Measurements from ENCODE around the gene HAGH. TPM values are rescaled to one million over a fixed set of nuclear protein-coding genes. Genes with fewer than 3 reads are reported as not detected.

The HAGH gene
- total and polyA plus RNA-seq, 9 of the 15 experiments (the other 6 are each of a cell fraction or from before 2014, with no cell fraction given) = 0.46 to 35.1 (median 16.8) TPM

DNA sequence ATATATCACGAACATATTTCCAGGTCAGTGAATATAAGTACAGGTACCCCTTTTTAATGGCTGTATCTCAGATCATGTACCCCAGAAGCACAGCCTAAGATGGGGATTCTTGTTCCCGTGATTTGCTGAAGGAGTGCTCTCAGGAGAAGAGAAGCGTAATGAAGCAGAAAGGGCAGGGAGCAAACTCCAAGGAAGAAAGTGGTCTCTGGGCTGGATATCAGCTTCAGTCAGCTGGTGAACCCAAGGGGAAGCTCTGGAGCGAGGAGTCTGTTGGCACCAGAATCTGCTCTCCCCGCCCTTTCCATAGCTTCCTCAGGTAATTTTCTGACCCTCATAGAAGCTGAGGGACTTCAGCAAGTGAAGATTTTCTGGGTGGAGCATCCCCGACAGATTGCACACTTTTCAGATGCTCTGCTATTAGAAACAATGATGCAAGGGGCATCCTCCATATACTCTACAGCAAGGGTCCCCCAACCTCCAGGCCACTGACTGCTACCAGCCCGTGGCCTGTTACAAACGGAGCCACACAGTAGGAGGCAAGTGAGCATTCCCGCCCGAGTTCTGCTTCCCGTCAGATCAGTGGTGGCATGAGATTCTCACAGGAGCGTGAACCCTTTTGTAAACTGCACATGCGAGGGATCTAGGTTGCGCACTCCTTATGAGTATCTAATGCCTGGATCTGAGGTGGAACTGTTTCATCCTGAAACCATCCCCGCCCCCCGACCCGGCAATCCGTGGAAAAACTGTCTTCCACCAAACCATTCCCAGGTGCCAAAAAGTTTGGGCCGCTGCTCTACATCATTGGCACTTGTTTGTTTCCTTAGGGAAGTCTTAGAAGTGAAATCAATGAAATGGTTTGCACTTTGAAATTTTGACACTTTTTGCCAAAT, 4.8 kb upstream of the HAGH start:
- in situ Hi-C loops (cut with MboI) = no loop called here
- Histone ChIP-seq H3K36me3 (ENCODE audit: control insufficient read depth, insufficient read depth, low read length) (peaks cover 16% of the 10 kb centered on the region; the same call in 2 of the 3 replicates), H3K79me2 (ENCODE audit: control insufficient read depth, insufficient read depth, low read length) (peaks cover 17% of the 10 kb centered on the region), H3K9ac (ENCODE audit: insufficient read depth in 1 of 2, low read depth in 2 of 2, low read length in 2 of 2) (no peak overlapping the region), H3K4me3 (no peak overlapping the region), H3K4me1 (replicated peaks in 1 of 2; ENCODE audit: control insufficient read depth in 2 of 2, insufficient read depth in 2 of 2, low read length in 2 of 2) (peaks cover 29 to 33% of the 10 kb centered on the region in 2 experiments), H3K4me2 (ENCODE audit: insufficient read depth, low read length) (no peak overlapping the region), H3K27me3 (ENCODE audit: control insufficient read depth in 2 of 2, insufficient read depth in 2 of 2, low read length in 2 of 2) (no peaks in the 10 kb centered on the region), H2AFZ (ENCODE audit: low read depth, low read length) (no peak overlapping the region), H3K9me3 (replicated peaks; ENCODE audit: control insufficient read depth, insufficient read depth, low read depth, low read length) (no peaks in the 10 kb centered on the region), H4K20me1 (replicated peaks; ENCODE audit: control insufficient read depth, insufficient read depth, low read length) (peaks cover 9% of the 10 kb centered on the region), H3K27ac (ENCODE audit: extremely low read depth, low read depth, low read length) (no peak overlapping the region), H3K9me1 (ENCODE audit: control insufficient read depth, insufficient read depth, low read length) (no peaks in the 10 kb centered on the region)
- WGBS (ENCODE audit: insufficient coverage, low coverage, missing lambda C conversion rate) = 90% methylated on average over 19 of the region's 19 CpGs
- TF ChIP-seq PRPF4 (IDR thresholded peaks at IDR 0.05; ENCODE audit: insufficient read depth, low read depth, low read length, poor library complexity, severe bottlenecking) = no peak
- TF ChIP-seq KDM2B (CRISPR knock-in tag; IDR thresholded peaks at IDR 0.05) = no peak
- no peak for TF ChIP-seq ESRRA (IDR thresholded peaks at IDR 0.05; ENCODE audit: borderline replicate concordance, low read depth)
- TF ChIP-seq THRAP3 (IDR thresholded peaks at IDR 0.05; ENCODE audit: borderline replicate concordance) = no peak
- TF ChIP-seq HDGF (IDR thresholded peaks at IDR 0.05) = no peak
- TF ChIP-seq RBM25 (IDR thresholded peaks at IDR 0.05; ENCODE audit: low read depth, low read length, severe bottlenecking) = no peak
- TF ChIP-seq SREBF1 (IDR thresholded peaks at IDR 0.05; ENCODE audit: borderline replicate concordance, low read depth, low read length) = no peak
- no peak for TF ChIP-seq ZC3H4 (CRISPR knock-in tag; IDR thresholded peaks at IDR 0.05; ENCODE audit: borderline replicate concordance)
- TF ChIP-seq, protein P1, sequence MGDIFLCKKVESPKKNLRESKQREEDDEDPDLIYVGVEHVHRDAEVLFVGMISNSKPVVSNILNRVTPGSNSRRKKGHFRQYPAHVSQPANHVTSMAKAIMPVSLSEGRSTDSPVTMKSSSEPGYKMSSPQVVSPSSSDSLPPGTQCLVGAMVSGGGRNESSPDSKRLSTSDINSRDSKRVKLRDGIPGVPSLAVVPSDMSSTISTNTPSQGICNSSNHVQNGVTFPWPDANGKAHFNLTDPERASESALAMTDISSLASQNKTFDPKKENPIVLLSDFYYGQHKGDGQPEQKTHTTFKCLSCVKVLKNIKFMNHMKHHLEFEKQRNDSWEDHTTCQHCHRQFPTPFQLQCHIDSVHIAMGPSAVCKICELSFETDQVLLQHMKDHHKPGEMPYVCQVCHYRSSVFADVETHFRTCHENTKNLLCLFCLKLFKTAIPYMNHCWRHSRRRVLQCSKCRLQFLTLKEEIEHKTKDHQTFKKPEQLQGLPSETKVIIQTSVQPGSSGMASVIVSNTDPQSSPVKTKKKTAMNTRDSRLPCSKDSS (IDR thresholded peaks at IDR 0.05; ENCODE audit: low read depth, partially characterized antibody) = no peak
- TF ChIP-seq, protein P2, sequence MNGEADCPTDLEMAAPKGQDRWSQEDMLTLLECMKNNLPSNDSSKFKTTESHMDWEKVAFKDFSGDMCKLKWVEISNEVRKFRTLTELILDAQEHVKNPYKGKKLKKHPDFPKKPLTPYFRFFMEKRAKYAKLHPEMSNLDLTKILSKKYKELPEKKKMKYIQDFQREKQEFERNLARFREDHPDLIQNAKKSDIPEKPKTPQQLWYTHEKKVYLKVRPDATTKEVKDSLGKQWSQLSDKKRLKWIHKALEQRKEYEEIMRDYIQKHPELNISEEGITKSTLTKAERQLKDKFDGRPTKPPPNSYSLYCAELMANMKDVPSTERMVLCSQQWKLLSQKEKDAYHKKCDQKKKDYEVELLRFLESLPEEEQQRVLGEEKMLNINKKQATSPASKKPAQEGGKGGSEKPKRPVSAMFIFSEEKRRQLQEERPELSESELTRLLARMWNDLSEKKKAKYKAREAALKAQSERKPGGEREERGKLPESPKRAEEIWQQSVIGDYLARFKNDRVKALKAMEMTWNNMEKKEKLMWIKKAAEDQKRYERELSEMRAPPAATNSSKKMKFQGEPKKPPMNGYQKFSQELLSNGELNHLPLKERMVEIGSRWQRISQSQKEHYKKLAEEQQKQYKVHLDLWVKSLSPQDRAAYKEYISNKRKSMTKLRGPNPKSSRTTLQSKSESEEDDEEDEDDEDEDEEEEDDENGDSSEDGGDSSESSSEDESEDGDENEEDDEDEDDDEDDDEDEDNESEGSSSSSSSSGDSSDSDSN (IDR thresholded peaks at IDR 0.05; ENCODE audit: borderline replicate concordance in 1 of 2, low read depth in 2 of 2, low read length in 2 of 2) = no peak
- TF ChIP-seq HNRNPLL (IDR thresholded peaks at IDR 0.05; ENCODE audit: low read depth, low read length, poor library complexity, severe bottlenecking) = no peak
- no peak for TF ChIP-seq ZNF24 (IDR thresholded peaks at IDR 0.05)
- TF ChIP-seq ETS2 (tag; IDR thresholded peaks at IDR 0.05; ENCODE audit: borderline replicate concordance, poor library complexity, severe bottlenecking) = no peak
- no peak for TF ChIP-seq ZNF316 (IDR thresholded peaks at IDR 0.05)
- FAIRE-seq = no peak
- ATAC-seq = no peak
- no peak for DNase-seq (ENCODE audit: extremely low read depth in 1 of 4, low spot score in 3 of 4)
- BruUV-seq (replicated peaks) = no TSS peak
- ChIA-PET CTCF (ENCODE audit: low intra/inter-chr PET ratio) (no interaction called here), POLR2A (no interaction called here)
- intact Hi-C loops (cut with micrococcal nuclease) = no loop called here

Data from K562 (cell line).